Mesothelial cell of epicardium (in vitro differentiated cells): ENCODE results near the gene RAD1. TPM values are rescaled to one million over a fixed set of nuclear protein-coding genes. Genes with fewer than 3 reads are reported as not detected.

Source experiments
- total RNA-seq: library from RNA; stranded (reverse); gene quantifications from 3 replicates; pipeline ENCODE4 v1.2.1, GENCODE V29; 2021

RAD1 gene
- total RNA-seq, 1 donor from 2014 or later, result 23.9 TPM

Other genes with a start within 250 kb of the RAD1 start
- 2.4 to 2.7 TPM (median 2.6 TPM) in 3 replicates for gene TTC23L, start 76.3 kb downstream of the RAD1 start, total RNA-seq
- gene BRIX1, start 207 bp upstream of the RAD1 start, total RNA-seq, result 29.5 to 33.2 TPM (median 31.7 TPM) in 3 replicates
- 43.5 to 46.4 TPM (median 45.3 TPM) in 3 replicates for gene DNAJC21, start 14.1 kb upstream of the RAD1 start, total RNA-seq
- gene AGXT2, start 132.4 kb upstream of the RAD1 start, total RNA-seq, result not detected in 3 replicates